NT2/D1 (cell line): Measurements from ENCODE around the gene ARV1.

Source experiments
- DNase-seq: peaks from one replicate; pipeline ENCODE4 v3.0.0-alpha.2; 2011; ENCODE audit warnings: low read depth, low spot score
- H3K27me3 ChIP-seq: 2 replicates; pipeline ENCODE4 v1.6.0; 2011; ENCODE audit warnings: mild to moderate bottlenecking; ENCODE audit not compliant: insufficient read length, insufficient read depth
- H3K36me3 ChIP-seq: 2 replicates; pipeline ENCODE4 v1.6.1; 2011; ENCODE audit warnings: mild to moderate bottlenecking, low read length, mixed read lengths; ENCODE audit not compliant: insufficient read depth, insufficient read length
- H3K4me1 ChIP-seq: 2 replicates; pipeline ENCODE4 v1.5.1; 2011; ENCODE audit not compliant: insufficient read depth, insufficient read length
- H3K4me3 ChIP-seq: 2 replicates; pipeline ENCODE4 v1.5.1; 2011; ENCODE audit warnings: low read depth; ENCODE audit not compliant: insufficient read length
- H3K9ac ChIP-seq: 2 replicates; pipeline ENCODE4 v1.6.0; 2011; ENCODE audit warnings: low read depth; ENCODE audit not compliant: insufficient read length
- H3K9me3 ChIP-seq: 2 replicates; pipeline ENCODE4 v1.5.1; 2011; ENCODE audit warnings: mild to moderate bottlenecking, low read length; ENCODE audit not compliant: insufficient read depth
- SUZ12 ChIP-seq: IDR thresholded peaks from 2 replicates; pipeline ENCODE4 v1.6.1; 2011; ENCODE audit not compliant: insufficient read length, insufficient read depth; ENCODE audit errors: extremely low read depth
- YY1 ChIP-seq: IDR thresholded peaks from 2 replicates; pipeline ENCODE4 v1.6.1; 2011; ENCODE audit not compliant: insufficient read length, insufficient read depth
- ZNF274 ChIP-seq: IDR thresholded peaks from 2 replicates; pipeline ENCODE4 v1.6.1; 2011; ENCODE audit warnings: mild to moderate bottlenecking, low read depth, low read length

The ARV1 gene

DNA sequence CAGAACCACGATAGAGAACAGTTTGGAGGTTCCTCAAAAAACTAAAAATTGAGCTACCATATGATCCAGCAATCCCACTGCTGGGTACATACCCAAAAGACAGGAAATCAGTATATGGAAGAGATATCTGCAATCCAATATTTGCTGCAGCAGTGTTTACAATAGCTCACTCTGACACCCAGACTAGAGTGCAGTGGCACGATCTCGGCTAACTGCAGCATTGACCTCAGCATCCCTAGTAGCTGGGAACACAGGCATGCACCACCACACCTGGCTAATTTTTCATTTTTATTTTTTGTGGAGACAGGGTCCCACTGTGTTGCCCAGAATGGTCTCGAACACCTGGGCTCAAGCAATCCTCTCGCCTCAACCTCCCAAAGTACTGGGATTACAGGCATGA lies 13.4 kb upstream of the ARV1 start:
- Histone ChIP-seq H3K27me3 (no peaks in the 10 kb centered on the region), H3K4me1 (no peaks in the 10 kb centered on the region), H3K36me3 (no peaks in the 10 kb centered on the region), H3K4me3 (no peak overlapping the region), H3K9me3 (no peaks in the 10 kb centered on the region), H3K9ac (no peak overlapping the region)
- no peak for DNase-seq
- no peak for TF ChIP-seq YY1
- no peak for TF ChIP-seq ZNF274
- no peak for TF ChIP-seq SUZ12

GRCh38 chr1:230966358-230966873 lies 12.5 kb upstream of the ARV1 start:
- TF ChIP-seq ZNF274 (no peak), SUZ12 (no peak), YY1 (no peak)
- H3K27me3 ChIP-seq, result no peaks in the 10 kb centered on the region
- H3K9me3 ChIP-seq, result no peaks in the 10 kb centered on the region
- H3K4me3 ChIP-seq, result no peak overlapping the region
- H3K9ac ChIP-seq, result no peak overlapping the region
- no peaks in the 10 kb centered on the region for H3K36me3 ChIP-seq
- DNase-seq, result no peak
- no peaks in the 10 kb centered on the region for H3K4me1 ChIP-seq

- TF ChIP-seq YY1 (no peak), SUZ12 (no peak), ZNF274 (no peak)
- Histone ChIP-seq H3K4me1 (no peaks in the 10 kb centered on the region), H3K27me3 (no peaks in the 10 kb centered on the region)
These were observed 8.5 kb upstream of the ARV1 start for GRCh38 chr1:230970432-230970831.

DNA sequence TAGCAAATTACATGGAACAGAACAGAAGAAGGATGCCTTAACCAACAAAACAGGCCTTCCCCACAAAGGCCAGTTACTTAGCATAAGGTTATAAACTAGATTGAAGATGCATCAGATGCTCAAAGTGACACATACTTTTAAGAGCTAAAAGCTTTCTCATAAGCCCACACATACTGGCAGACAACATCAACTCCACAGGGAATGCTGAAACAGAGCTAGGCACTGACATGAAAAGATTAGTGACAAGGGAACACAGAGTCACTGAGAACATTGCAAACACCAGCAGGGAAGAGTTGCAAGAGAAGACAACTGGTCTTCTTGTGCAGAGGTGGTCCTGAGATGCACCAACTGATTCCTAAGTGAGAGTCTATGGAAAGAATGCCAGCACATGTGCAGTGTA lies 7.1 kb upstream of the ARV1 start:
- Histone ChIP-seq H3K4me1 (no peaks in the 10 kb centered on the region), H3K9me3 (no peaks in the 10 kb centered on the region), H3K27me3 (peaks cover 2% of the 10 kb centered on the region), H3K4me3 (no peak overlapping the region), H3K9ac (no peak overlapping the region), H3K36me3 (peaks cover 9% of the 10 kb centered on the region)
- TF ChIP-seq YY1, result no peak
- no peak for TF ChIP-seq ZNF274
- no peak for TF ChIP-seq SUZ12
- no peak for DNase-seq

More at GRCh38 chr1:230970432-230970831, 8.5 kb upstream of the ARV1 start:
- no peaks in the 10 kb centered on the region for H3K9me3 ChIP-seq
- H3K4me3 ChIP-seq, result no peak overlapping the region
- no peak for DNase-seq
- H3K36me3 ChIP-seq, result no peaks in the 10 kb centered on the region
- H3K9ac ChIP-seq, result no peak overlapping the region

- Histone ChIP-seq H3K9me3 (no peaks in the 10 kb centered on the region), H3K36me3 (peaks cover 9% of the 10 kb centered on the region), H3K27me3 (peaks cover 13% of the 10 kb centered on the region), H3K9ac (no peak overlapping the region), H3K4me1 (no peaks in the 10 kb centered on the region), H3K4me3 (no peak overlapping the region)
- TF ChIP-seq ZNF274, result no peak
- TF ChIP-seq YY1, result no peak
- no peak for TF ChIP-seq SUZ12
- DNase-seq, result no peak
These were observed 6.0 kb upstream of the ARV1 start for GRCh38 chr1:230972855-230973271.

GRCh38 chr1:230975636-230976035 lies 3.3 kb upstream of the ARV1 start:
- H3K9ac ChIP-seq, result no peak overlapping the region
- H3K4me1 ChIP-seq, result no peaks in the 10 kb centered on the region
- peaks cover 30% of the 10 kb centered on the region for H3K27me3 ChIP-seq
- peaks cover 9% of the 10 kb centered on the region for H3K36me3 ChIP-seq
- DNase-seq, result no peak
- TF ChIP-seq YY1, result no peak
- TF ChIP-seq ZNF274, result no peak
- TF ChIP-seq SUZ12, result no peak
- no peak overlapping the region for H3K4me3 ChIP-seq
- H3K9me3 ChIP-seq, result no peaks in the 10 kb centered on the region

DNA sequence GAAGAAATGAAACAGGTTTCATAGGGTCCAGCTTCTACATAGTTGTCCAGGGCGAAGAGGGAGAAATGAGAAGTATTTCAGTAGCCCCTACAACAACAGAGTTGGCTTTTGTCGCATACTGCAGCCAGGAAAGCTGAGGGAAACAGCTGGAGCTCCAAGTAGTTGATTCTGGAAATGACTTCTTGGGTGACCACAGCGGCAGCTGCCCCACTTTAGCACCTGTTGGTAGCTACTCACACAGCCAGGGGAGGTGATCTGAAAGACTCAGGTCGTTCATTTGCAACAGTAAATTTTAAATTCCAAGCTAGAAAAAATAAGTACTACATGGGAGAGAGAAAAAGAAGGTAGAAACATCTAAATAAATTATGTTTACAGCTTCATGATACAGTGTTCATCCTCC lies 2.5 kb upstream of the ARV1 start:
- H3K4me3 ChIP-seq, result no peak overlapping the region
- peaks cover 9% of the 10 kb centered on the region for H3K36me3 ChIP-seq
- peaks cover 37% of the 10 kb centered on the region for H3K27me3 ChIP-seq
- DNase-seq, result no peak
- TF ChIP-seq ZNF274 (no peak), SUZ12 (no peak), YY1 (no peak)
- H3K9me3 ChIP-seq, result no peaks in the 10 kb centered on the region
- no peak overlapping the region for H3K9ac ChIP-seq
- H3K4me1 ChIP-seq, result no peaks in the 10 kb centered on the region
